ENCODE results near the gene GPR137.

GPR137 gene

DNA sequence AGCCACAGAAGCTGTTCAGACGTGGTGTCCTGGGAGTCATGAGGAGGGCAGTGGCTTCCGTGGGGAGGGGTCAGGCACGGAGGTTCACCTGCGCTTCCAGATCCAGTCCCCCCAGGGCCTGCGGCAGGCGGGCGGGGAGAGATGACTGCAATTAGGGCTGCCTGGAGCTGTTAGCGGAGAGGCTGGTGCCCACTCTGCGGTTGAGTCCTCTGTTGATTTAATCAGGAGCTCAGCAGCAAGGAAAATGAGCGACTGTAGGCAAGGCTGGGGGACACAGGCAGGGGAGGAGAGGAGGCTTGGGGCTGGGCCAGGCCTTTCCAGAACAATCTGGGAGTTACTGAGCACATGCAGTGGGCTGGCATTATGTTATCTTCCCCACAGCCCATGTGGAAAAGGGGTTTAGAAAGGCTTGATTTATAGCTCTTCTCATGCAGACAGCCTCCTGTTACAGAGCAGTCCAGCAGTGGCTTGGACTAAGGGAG is 21.2 kb upstream of the GPR137 start:
- no peak for DNase-seq

DNA sequence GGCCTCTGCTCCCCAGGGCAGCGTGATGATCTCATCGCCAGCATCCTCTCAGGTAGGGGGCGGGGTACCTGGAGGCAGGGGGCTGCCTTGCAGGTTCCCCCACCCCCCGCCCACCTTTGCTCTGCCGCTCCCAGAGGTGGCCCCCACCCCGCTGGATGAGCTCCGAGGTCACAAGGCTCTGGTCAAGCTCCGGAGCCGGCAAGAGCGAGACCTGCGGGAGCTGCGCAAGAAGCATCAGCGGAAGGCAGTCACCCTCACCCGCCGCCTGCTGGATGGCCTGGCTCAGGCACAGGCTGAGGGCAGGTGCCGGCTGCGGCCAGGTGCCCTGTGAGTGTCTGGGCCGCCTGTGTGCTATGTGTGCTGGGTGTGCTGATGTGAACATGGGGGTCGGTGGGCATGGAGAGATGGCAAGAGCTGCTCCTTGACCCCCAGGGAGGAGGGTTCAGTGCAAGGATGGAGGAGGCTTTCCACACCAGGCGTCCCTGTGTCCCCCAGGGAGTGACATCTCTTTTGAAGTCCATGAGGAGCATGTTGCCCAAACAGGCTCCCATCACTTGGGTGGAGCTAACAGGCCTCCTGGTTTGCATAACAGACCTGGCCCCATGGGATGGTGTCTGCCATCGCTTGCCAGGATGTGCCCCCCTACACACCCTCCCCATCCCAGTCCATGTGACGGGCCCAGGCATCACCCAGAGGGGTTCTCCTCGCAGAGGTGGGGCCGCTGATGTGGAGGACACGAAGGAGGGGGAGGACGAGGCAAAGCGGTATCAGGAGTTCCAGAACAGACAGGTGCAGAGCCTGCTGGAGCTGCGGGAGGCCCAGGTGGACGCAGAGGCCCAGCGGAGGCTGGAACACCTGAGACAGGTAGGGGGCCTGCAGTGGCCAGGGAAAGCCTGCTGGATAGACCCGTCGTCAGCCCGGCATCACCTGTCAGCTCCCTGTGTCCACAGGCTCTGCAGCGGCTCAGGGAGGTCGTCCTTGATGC is 20.2 kb upstream of the GPR137 start:
- no peak for DNase-seq

DNA sequence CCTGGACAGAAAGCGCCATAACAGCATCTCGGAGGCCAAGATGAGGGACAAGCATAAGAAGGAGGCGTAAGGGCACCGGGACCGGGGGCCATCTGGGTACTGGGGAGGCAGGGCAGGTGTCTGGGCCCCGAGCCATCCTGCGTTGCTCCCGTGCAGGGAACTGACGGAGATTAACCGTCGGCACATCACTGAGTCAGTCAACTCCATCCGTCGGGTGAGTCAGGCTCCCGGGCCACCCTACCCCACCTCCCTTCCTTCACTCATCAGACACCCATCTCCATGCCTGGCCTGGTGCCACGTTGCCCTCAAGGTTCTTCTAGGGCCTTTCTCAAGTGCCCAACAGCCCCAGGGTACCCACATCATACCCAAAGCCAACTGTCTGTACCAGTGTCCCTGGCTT is 19.3 kb upstream of the GPR137 start:
- DNase-seq: no peak

DNA sequence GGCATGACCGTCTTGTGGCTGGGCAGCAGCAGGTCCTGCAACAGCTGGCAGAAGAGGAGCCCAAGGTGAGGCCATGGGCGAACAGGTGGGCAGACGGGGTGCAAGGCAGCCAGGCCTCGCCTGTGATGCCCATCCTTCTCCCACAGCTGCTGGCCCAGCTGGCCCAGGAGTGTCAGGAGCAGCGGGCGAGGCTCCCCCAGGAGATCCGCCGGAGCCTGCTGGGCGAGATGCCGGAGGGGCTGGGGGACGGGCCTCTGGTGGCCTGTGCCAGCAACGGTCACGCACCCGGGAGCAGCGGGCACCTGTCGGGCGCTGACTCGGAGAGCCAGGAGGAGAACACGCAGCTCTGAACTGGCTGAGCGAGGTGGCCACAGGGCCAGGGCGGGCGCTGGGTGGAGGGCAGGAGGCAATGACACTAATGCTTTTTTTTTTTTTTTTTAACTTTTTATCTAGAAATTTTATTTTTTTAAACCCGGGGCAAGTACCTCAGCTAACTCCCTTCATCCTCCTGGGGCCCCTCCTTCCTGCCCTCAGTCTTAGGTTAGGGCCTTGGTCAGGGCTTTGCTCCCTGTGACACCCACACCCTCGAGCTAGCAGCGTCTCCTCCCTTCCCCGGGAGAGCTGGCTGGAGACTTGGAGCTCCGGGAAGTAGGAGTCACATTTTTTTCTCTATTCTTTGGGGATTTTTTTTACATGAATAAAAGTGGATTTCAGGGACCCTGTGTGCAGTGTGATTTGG is 18.3 kb upstream of the GPR137 start:
- no peak for DNase-seq

DNA sequence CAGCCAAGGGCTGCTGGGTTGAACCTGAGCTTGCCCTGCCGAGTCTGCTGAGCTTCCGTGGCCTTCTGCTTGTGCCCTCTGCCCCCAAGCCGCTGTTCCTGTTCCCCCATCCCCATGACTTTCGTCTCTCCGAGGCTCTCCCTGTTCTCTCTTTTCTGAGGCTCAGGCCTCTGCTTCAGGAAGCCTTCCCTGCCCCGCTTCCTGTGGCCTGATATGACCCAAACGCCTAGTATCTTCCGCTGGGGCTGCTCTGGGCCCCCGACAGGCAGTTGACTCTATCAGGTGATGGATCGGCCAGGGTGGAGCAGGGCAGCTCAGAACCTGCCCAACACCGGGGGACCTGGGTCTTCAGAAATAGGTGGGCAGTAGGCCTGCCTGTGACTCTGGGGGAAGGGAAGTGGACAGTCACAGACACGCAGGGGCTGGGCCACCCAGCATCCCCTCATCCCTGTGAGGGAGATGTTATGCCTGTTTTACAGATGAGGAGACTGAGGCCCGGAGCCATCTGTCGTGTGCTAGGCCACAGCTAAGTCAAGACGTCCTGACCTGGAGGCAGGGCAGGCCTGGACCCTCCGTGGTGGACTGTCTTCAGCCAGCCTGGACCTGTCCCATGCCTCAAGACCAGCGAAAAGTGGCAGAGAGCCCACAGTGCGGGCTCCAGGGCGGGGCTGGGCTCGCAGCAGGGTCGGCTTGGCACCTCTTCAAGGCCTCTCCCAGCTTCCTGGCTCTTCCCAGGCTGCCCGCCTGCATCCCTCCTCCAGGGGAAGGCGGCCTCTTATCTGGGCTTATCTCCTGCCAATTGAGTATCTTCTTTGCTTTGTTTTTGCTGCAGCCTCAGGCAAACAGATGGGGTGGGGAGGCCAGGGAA is 17.4 kb upstream of the GPR137 start:
- peak; percentile 65 for DNase-seq

DNA sequence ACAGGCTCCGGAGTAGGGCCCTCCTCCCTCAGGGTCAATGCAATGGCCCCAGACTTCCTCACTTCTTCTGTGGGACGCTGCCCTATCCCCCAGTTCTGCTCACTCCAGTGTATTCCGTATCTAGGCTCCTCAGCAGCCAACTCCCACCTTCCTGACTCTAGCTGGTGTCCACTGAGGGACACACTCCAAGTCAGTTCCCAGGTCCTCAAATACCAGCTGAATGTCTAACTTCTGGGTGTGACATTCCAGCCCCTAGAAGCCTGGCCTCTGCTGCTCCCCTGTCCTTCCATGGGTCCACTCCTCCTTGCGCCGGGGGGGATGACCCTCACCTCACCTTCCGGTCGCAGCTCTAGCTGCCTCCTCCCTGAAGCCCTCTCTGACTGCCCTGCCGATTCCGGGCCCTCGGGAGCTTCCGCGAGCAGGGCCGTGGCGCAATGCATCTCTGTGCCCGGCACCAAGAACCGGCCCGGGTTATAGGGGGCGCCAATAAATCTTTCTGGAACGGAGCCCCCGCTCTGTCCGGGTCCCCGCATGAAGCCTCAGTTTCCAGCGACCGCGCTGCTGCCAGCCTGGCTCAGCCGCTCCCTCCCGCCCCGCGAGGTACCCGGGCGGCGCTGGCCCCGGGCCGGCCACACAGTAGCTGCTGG is 16.6 kb upstream of the GPR137 start:
- DNase-seq: no peak

DNA sequence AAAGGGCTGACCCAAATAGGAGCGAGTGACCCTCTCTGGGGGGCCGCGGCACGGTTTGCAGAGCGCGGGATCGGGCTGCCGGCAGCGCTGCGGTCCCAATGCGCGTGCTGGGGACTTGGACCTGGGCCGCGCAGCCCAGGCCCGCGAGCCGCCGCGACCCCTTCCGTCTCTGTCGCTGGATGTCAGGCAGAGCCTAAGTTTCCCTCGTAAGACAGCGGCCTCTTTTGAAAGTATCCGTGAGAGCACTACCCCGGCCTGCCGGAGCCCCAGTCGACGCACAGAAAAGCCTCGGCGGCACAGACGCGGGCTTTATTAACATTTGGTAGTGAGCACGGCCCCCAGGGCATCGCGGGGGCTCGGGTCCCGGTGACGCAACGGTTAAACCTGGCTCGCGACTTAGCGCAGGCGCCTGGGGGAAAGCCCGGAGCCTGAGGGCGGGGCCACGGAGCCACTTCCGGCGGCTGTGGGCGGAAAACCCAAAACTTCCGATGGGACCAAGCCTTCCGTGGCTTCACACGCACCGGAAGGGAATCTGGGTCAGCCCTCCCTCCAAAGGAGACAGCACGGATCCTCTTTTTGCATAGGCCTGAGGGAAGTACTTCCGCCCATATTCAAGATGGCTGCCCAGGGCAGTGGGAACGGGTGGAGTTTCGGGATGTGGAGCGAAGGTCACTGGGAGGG is 16.0 kb upstream of the GPR137 start:
- peak; percentile 100 for DNase-seq

DNA sequence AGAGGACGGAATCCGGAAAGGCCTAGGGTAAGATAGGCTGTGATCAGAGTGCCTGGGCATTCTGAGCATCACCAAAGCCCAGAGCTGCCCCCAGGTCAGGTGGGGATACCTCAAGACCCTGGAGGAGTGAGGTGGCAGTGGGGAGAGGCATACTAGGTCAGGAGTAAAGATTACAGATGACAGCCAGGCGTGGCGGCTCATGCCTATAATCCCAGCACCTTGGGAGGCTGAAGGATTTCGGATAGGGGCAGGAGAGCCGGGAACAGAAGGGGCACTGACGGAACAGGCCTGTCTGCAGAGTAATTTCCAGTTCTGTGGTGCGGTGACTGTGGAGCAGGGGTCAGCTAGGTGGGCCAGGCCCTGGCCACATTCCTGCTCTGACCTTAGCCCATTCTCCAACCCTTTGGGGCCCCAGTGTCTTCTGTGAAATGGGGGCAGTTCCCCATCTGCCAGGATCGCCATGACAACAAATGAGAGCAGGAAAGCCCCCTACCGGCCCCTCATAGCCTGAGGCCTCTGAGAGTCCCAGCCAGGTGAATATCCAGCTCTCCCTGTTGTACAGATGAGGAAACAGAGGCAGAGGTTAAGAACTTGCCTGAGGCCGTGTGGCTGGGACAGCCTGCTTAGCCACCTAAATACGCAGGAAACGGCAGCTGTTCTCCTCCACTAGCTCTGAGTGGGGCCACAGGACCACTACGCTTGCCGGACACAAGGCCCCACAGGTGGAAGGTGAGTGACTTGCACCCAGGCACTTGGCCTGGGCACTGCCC is 10.4 kb upstream of the GPR137 start:
- no peak for DNase-seq

DNA sequence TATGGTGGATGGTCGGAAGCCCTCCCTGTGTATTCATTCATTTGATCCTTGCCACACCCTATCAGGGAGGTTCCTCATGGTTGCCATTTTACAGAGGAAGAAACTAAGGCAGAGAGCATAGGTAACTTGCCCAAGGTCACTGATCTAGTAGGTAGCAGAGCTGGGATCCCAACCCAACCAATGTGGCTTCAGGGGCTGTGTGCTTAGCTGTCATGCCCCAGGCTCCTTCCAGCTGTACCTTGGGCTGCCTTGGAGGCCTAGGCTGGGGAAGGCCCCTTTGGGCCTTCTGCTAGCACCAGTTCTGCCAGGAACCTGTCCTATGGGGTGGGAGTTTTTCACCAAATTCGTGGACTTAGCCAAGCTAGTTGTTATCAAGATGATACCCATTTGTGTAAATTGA is 9.8 kb upstream of the GPR137 start:
- no peak for DNase-seq

DNA sequence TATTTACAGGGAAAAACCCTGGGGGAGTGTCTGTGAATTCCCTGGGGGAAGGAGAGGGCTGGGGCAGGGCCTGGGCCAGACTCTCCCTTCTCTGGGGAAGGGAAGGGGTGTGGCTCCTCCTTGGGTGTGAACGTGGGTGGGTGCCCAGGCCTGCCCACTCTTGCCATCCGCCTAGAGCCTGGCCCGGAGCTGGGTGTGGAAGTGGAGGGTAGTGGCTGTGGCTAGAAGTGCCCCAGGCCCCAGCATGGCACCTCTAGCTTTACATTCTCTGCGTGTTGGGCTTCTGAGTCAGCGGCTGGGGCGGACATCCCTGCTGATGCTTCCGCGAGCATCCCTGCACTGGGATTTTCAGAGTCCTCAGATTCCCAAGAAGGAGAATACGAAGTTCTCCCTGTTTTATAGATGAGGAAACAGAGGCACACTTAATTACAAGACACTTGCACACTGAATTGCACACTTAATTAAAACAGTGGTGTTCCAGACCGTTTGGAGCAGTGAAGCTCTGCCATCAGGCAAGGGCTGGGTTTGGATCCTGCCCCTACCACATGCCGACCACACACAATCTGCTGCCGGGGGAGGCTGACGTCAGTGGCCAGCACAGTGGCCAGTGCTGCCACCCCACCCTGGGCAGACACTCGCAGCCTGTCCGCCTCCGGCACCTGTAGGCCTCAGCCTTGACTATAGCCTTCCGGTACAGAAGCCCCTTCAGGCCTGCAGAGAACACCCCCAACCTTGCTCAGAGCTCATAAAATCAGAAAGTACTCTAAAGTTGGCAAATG is 8.8 kb upstream of the GPR137 start:
- no peak for DNase-seq

DNA sequence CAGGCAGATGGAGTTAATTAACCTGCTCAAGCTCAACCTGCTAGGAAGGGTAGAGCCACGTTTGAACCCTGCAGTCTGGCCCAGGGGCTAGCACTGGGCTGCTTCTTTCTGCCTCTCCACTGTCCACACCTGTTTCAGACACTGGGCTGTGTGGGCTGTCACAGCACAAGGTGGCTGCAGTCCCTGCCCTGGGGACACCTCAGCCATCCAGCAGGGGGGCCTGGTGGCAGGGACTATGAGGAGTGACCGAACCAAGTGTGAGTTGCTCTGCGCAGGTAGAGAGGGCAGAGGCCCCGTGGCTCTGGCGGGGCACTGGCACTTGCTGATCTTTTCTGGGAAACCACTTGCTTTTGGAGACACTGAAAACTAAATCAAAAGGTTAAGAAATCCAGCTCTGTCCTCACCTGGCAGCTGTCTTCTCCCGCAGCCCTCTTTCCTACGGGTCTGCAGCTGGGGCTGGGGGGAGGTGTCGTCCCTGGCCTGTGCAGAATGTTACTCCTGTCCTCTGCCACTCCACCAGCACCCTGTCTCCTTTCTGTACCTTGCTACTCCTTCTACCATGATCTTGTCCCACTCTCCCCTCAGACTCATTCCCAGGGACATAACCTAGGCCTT is 7.0 kb upstream of the GPR137 start:
- DNase-seq: no peak

DNA sequence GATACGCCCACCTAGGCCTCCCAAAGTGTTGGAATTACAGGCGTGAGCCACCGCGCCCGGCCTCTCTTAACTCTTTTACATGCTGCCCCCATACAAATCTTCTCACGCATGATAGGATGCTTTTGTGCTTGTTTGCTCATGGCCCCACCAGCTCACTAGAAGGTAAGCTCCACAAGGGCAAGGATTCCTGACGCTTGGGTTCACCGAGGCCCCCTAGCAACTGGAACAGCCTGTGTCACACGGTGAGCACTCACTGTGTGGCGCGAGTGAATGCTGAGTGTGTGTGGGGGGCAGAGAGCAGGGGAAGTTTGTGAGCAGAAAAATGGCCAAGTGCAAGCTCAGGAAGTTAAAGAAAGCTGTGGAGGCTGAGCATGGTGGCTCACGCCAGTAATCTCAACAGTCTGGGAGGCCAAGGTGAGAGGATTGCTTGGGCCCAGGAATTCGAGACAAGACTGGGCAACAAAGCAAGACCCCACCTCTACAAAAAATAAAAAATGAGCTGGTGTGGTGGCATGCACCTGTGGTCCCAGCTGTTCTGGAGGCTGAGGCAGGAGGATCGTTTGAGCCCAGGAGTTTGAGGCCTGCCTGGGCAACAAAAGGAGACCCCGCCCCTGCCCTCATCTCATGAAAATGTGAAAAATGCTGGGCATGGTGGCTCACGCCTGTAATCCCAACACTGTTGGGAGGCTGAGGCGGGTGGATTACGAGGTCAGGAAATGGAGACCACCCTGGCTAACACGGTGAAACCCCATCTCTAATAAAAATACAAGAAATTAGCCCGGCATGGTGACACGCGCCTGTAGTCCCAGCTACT is 3.5 kb upstream of the GPR137 start:
- DNase-seq: no peak

DNA sequence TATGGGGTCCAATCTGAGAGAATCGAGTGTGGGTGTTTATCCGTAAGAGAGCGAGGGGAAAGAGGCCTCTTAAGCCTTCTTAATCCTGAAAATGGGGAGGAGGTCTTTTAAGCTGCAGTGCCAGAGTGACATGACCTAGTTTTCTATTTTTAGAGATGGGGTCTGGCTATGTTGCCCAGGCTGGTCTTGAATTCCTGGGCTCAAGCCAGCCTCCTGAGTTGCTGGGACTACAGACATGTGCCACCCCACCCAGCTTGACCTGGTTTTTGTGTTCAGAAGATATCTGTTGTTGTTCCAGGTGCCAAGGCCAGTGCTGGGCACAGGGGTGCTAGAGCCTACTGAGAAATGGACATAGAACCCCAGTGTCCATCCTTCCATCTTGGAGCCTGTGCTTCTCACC is 2.6 kb upstream of the GPR137 start:
- DNase-seq: no peak

DNA sequence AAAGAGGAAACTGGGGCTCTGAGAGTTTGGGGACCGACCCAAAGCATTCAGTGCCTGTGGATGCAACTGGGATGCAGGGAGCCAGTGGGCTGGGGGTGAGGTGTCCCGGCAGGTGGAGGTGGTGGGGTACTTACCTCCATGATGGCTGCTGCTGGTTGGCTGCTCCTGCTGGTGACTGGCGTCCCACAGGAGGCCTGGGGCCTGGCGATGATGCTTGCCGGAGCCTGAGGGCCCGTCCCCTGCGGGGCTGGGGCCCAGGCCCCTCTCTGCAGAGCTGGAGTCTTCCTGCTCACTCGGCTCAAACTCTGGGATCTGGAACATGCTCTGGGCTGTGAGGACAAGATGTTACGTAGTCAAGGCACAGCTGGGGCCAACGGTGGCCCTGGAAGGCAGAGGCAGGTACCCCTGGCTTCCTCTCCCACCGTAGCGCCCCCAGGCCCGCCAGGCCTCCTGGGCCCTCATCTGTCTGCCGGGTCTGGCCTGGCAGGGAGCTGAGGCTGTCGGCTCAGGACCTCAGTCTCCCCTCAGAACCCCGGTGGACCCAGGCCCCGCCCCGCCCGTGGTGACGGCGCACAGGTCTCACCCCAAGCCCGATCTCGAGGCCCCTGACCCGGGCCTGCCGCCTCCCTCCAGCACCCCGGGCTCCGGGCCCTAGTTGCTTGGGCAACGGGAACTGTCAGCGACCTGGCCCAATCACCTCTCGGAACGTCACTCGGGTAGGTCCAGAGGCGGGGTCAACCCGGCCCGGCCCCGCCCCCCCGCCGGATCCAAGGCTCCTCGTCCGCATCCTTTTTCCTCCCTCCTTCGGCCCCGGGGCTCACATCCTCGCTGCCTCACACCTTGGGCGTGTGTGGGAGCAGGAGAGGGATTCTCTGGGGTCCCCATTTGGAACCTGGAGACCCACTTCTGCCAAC is 1.3 kb upstream of the GPR137 start, which contains the start of gene BAD:
Gene BAD, minus strand, starts transcription at position 618 of the 914 bp plus-strand sequence. Its CDS starts 297 bp downstream, at position 321.
- peak; percentile 90 for DNase-seq

DNA sequence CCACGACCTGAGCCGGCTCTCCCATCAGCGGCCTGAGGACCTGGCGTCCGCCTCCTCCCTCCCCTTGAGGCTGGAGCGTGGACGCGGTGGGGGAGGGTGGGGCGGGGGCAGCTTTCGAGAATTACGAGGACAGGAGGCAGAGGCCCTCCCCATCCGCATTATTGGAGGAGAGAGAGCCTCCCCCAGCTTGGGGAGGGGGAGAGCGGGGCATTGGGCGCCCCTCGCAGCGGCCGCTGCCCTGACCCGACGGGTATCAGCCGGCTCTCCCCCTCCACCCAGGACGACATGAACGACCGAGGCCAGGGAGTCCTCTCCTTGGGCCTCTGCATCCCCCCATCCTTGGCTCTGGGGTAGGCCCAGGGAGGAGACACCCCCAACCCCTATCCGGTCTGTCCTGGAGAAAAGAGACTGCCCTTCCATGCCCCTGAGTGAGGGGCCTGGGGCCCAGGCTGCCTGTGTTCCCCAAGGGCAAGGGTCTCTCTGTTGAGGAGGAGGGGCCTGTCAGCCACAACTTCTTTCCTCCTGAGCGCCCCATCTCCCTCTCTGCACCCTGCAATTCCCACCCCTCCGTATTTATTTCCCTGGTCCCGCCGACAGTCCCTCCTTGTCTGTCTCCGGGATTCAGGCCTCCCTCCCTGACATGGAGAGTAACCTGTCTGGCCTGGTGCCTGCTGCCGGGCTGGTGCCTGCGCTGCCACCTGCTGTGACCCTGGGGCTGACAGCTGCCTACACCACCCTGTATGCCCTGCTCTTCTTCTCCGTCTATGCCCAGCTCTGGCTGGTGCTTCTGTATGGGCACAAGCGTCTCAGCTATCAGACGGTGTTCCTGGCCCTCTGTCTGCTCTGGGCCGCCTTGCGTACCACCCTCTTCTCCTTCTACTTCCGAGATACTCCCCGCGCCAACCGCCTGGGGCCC is 495 bp downstream of the GPR137 start:
- DNase-seq: peak; percentile 54

DNA sequence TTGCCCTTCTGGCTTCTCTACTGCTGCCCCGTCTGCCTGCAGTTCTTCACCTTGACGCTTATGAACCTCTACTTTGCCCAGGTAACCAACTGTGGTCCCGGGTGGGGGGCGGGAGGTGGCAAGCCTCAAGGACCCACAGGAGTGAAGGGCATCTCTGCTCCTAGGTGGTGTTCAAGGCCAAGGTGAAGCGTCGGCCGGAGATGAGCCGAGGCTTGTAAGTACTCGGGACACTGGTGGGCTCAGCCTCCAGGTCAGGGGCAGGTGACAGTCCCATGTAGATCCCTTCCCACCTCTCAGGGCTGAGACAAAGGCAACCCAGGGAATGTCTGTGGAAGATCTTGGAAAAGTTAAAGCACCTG is 1.1 kb downstream of the GPR137 start:
- no peak for DNase-seq
